ENCODE measurements around the gene SYNE1.
"Not testable (repeated sequence)": the region's sequence is repeated elsewhere in the genome, so short reads cannot be mapped to it uniquely, and the experiment has no call there.

The SYNE1 gene

DNA sequence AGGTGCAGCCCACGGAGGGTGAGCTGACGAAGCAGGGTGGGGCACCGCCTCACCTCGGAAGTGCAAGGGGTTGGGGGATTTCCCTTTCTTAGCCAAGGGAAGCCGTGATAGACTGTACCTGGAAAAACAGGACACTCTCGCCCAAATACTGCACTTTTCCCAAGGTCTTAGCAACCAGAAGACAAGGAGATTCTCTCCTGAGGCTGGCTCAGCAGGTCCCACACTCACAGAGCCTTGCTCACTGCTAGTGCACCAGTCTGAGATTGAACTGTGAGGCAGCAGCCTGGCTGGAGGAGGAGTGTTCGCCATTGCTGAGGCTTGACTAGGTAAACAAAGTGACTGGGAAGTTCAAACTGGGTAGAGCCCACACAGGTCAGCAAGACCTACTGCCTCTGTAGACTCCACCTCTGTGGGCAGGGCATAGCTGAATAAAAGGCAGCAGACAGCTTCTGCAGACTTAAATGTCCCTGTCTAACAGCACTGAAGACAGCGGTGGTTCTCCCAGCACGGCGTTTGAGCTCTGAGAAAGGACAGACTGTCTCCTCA lies 28.0 kb downstream of the SYNE1 start:
- no peak for DNase-seq

DNA sequence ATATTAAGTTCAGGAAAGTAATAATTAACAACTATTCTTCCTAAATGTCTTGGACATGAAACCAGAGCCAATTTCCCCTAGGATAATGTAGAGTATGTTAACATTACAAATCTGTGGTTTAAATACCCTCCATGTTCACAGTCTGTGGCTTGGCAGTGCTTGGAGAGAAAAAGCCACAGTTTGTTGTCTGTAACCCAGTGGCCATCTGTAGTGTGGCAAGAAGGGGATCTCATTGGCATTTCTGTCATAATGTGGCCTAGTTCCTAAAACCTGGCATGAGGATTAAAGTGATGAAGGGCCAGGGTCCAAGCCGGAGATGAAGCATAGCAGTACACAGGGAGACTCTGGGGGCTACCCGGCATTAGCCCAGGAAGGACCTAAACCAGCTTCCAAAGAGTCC lies 31.2 kb downstream of the SYNE1 start:
- no peak for DNase-seq

DNA sequence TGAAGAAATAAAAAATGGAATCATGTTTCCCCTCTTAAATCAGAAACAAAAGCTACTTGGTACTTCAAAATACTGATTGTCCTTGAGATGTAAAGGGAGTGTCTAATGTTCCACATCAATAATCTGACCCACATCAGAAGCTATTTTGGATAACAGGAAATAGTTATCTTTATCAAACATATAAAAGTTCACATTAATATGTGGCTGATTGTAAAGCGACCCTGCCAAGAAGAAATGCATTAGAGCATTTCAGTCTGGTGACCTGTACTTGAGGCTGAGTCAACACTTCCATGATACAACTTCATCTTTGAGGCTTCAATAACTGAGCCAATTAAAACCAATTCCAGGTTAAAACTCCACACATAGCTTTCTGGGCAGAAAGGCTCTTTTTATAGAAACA lies 31.8 kb downstream of the SYNE1 start:
- DNase-seq = no peak

DNA sequence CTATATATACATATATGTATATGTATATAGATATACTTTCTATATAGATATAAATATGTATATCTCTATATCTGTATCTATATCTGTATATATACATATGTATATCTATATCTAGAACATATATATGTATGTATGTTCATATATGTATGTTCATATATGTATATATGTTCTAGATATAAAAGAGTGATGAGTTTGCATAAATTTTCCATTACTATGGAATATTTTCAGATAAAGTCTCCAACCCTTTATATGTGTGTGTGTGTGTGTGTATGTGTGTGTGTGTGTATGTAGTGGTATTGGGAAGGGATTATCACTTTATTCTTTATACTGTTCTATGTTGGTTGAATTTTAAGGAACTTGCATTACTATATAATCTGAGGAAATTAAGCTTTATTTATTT lies 33.3 kb downstream of the SYNE1 start:
- no peak for DNase-seq

DNA sequence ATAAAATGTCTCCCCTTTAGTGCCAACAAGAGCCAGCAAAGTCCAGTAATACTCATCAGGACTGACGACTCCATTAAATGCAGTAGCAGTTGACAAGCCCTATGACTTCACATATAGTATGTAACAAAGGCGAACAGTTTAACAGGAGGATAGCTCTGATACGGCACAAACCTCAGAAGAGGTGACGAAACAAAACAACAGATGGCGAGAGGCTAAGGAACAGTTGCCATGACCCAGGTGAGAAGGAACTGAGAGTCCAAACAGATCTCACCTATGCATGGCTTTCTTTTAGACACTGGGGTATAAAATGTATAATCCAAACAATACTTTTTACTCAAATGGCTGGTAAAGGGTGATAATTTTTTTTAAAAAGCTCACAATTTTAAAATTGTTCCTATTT lies 37.1 kb downstream of the SYNE1 start:
- DNase-seq = no peak

DNA sequence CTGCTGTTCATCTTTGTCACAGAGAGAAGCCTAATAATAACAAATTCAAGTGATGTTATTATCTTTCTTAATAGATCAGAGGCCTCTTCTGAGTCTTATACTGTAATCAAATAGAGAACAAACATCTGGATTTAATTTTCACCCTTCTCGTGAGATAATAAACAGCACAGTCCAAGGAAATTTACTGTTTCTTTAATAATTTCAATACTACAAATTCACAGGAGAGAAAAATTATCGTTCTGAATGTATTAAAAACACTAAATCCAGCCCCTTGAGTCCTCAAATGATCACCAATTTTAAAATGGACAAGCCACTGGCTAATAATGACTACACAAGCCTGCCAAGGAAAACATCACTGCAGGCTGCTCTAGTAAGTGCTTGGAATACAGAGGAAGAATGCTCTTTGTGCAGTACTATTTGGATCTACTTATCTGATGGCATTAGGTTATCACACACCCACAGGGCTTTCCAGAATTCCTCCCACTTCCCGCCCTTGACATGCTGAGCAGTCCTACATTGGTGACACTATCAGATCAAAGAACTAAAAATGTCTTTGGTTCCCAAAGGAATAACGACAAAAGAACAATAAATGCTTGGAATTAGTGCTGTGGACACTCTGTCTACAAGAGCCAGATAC lies 38.1 kb downstream of the SYNE1 start:
- no peak for DNase-seq

DNA sequence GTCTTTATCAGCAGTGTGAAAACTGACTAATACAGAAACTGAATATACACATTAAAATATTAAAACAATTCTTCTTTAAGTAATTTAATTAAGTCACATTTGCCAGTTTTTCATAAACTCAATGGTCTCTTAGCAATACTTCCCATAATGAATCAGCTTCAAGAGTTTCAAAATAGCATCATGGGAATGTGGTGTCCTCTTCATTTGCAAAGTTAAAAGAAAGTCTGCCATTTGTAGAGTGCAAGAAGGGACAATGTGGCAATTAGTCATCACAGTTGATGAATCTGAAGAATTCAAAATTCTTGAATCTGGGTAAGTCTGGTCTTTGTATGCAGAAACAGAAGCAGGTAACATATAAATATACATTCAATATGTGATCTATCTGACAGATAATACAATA lies 38.7 kb downstream of the SYNE1 start:
- no peak for DNase-seq

DNA sequence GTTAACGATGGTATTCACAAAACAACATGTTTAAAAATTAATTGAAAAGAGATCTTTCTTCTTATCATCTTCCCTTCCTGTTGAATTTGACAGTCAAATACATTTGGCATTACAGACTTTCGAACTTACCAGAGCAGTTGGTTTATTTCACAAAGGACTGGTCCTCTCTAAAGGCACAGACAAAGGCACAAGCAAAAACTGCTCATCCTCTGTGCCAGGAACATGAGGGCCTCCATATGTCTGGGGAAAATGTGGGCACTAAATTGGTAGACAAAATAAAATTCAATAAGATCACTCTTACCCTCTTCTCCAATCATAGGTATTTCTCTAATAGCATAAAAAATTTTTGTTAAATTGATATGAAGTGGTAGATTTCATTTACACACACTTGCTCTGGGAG lies 40.4 kb downstream of the SYNE1 start:
- no peak for DNase-seq

DNA sequence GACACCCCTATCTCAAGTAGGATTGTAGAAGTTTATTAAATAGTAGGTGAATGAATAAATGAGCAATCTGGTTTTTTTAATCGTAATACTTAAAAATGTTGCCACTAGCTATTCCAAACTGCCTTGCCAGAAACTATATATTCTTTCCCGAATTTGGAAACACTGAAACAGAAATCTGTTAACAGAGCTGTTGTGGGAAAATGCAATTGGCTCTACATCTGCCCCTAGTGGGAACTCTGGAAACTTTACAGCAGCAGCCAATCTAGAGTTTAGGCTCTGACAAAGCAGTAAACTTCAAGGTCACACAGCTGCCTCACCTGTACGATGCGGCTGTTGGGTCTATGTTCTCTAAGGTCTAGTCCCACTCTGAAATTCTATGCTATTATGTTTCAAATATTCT lies 41.7 kb downstream of the SYNE1 start:
- no peak for DNase-seq

DNA sequence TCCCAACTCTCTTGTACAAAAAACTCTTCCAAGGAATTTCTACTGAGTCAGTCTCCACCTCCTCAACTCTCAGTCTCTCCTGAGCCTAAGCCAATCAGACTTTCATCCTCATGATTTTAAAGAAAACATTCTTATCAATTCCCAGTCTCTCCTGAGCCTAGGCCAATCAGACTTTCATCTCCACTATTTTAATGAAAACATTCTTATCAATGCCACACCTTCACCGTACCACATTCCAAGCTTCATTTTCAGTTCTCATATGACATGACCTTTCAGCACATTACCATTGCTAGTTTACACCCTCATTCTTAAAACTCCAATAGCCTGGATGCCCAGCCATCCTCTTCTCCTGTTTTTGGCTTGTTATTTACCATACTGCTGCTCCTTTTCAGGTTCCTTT lies 42.5 kb downstream of the SYNE1 start:
- no peak for DNase-seq

DNA sequence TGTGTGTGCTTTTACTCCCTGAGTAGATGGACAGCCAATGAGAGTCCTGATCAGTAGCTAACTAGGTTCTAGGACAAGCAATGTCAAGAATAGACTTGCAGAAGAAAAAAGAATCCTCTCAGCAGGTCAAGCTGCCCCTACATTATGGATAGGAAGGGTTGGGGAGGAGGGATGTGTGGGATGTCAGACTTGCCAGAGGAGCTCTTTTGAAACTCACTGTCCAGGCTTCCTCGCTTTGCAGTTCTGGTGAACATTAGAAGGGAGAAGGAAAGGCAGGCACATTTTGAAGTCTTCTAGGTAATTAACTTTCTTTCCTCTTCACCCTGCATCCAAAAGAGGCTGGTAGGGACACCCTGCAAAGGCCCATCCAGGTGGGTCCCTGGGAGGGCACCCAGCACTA lies 48.7 kb downstream of the SYNE1 start:
- no peak for DNase-seq

DNA sequence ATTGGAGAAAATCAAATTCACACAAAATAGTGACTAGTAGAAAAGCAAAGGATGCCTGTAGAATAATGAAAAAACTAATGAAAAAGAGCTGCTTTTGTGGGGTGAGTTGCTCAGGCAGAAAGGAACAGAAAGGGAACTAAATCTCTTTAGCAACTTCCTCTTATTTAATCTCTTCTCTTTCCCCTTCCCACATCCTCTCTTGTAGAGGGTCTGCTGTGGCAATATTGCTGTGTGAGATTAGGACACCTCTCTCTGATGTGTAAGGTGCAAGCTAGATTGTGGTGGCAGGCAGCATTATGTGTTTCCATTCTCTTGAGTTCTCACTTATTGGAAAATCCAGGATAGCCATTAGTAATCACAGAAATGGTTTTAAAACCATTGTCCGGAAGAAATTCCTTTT lies 49.7 kb downstream of the SYNE1 start:
- DNase-seq = no peak

DNA sequence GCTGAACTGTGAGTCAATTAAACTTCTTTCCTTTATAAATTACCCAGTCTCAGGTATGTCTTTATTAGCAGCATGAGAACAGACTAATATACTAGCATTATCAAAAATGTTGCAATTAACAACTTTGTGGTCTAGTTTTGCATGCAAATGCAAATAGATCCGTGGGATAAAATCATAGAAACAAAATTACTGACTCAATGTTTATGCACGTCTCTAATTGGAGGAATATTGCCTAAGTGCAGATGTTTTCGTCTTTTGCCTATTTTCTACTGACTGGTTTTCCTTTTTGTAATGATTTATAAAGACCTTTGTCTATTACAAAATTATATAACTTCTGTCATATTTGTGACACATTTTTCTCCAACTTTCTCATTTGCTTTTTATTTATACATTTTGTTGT lies 51.9 kb downstream of the SYNE1 start:
- DNase-seq = no peak

DNA sequence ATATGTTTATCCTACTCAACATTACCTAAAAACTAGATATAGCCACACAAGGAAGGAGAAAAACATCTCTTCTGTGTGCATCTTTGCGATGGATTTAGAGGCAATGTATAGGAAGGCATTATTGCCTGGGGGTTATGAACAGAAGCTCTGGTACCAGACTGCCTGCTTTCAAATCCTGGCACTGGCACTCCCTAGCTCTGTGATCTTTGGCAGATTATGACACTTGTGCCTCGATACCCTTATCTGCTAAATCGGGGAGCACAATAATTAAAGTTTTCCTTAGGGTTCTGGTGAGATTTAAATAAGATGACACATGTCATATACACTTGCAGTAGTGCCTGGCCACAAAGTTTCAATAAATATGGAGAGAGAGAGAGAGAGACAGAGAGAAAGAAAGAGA lies 53.3 kb downstream of the SYNE1 start:
- no peak for DNase-seq

DNA sequence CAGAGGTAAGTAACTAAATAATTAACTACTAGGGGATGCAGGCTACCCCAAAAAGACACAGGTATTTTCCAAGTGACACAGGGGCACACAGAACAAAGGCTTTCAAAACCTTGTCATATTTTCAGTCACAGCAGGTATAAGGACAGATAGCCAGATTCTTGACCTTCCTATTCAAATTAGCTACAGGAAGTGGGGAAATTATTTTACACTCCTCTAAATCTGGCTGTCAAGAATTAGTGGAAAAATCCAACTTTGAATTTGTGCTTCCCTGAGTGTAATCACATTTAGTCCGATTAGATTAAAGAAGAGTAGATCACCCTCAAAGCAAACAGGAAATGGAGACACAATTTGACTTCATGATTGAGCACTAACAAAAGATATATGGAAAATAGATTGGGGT lies 60.6 kb downstream of the SYNE1 start:
- no peak for DNase-seq

DNA sequence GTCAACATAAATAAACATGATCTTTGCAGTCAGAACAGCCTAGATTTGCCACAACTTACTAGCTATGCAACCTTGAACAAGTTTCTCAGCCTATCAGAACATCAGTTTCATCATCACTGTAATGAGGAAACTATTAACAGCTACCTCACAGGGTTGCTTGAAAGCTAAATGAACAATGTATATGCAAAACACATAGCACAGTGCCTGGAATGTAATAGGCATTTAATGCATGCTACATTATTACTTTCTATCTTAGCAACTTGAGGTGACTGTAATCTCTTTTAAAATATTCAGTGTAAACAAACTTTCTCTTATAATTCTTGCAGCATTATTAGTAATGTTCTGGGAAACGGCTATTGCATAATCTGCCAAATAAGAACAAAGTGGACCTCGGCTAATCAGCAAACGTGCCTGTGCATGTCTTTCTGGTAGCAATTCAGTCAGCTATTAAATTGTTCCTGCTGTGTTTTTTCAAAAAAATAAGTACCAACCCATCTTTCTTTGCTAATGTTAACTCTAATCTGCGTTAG lies 61.5 kb downstream of the SYNE1 start:
- no peak for DNase-seq

DNA sequence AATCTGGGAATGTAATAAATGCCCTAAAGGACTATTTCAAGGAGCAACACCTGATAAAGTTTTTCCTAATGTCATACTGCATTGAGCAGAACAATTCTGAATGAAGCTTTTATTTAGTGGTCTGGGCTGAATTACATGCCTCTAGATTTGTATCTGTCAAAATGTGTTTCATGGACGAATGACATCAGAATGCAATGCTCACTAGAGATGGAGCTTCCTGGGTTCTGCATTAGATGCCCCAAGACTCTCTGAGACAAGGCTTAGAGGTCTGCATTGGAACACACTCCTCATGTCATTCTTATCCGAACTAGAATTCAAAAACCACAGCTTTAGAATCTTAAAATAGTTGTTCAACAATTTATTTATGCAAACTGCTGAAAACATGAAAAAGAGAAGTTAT lies 62.0 kb downstream of the SYNE1 start:
- no peak for DNase-seq

DNA sequence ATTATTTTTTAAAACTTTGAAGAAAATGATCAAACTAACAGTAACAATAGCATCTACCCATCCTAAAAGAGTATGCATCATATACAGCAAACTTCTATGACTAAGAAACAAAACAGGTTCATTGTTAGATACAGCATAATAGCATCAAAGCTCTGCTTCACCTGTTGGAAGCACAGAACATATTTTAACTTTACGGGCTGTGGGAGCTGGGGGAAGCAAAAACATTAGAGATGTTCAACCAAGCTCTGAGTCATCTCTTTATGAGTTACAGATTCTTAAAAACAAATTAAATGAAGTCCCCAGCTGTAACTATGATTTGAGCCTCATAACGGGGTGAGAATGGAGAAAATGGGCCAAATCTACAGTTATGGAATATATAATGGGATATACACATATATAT lies 63.4 kb downstream of the SYNE1 start:
- DNase-seq = no peak

DNA sequence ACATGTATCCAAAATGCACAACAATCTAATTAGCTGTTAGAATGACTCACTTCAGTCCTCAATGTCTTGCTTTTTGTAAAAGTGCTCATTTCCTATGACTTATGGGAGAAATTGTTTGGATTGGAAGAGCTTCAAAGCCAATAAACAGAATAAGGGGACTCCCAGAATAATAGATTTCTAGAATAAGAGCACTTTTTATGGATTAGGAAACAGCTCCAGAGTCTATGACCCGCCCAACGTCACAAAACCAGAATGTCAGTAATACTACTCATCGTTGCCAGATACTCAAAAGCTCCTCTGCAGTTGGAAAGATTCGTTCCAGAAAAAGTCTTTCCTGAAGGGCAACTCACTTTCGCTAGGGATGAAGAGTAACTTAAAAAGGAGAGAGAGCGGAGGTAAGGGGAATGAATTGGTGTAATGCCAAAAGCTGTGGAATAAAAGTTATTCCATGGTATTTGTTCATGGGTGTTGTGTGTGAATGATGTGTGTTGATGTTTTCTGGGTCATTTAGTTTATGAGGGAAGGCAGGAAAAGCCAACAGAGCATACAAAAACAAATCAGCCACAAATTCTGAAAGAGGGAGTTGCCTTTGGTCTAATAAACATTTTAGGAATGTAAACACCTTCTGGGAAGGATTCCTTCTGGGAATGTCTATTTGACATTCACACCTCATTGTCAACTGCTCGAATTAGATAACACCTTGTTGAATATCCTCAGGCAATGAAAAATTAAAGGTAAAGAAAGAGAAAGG lies 64.6 kb downstream of the SYNE1 start:
- no peak for DNase-seq

DNA sequence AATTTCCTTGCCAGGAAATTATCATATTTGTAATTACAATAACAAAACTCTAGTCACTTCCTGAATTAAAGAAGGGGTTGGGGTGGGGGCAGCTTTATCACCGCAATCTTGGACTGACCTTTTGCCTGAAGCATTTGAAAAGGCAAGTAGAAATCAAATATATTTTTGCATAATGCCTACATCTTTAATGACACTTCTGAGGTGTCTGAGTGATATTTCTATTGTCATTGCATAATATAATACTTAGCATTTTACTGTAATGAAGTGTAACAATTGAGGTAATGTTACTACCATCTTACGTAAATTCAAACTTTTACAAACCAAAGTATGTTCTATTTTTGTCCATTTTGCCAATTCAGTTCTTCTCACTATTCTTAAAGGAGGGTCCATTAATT lies 65.2 kb downstream of the SYNE1 start:
- DNase-seq = no peak

DNA sequence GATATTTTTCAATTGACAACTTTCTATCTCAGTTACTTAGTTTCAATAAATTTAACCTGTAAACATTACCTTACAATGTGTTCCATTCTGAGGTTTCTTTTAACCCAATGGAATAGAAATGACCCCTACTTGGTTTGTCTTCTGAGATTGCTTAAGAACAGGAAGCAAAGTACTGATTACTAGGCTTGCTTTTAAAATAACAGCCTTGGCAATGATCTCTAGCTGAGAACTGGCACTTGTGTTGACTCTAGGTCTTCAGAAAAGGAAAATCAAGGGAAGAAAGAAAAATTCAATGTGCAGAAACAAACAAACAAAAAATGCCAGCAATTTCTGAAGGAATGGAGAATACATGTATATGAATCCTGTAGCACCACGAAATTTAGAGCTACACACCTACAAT lies 66.1 kb downstream of the SYNE1 start:
- DNase-seq = no peak

DNA sequence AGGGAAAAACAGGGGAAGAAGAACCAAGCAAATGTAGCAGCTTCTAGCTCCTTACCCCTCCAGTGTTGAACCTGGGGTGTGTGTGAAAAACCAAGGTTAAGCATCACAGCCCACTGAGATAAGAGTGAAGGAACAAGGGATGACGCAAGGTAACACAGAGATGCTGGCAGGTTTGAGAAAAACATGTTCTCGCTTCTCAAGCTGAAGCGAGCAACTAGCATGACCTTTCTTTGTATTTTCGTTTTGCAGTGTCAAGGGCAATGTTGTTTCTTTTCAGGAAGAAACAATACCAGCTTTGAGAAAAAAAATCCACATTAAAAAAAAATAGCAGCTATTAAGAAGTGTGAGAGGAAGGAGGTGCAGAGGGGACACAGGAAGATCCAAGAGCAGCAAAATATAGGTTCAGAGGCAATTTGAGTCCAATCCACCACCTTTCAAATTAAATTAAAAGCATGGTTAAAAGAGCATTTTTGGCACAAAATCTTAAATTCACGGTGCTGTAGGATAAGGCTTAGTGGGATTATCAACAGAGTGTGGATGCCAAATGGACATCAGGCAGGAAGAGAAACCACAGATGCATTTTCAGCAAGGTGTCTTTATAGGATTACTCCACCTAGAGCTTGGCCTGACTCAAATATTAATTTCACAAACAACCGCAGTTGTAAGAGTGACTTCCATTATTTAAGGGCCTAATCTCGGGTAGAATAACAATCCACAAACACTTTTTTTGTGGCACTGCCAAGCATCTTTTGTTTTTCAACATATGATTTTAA lies 70.9 kb downstream of the SYNE1 start:
- DNase-seq = no peak

DNA sequence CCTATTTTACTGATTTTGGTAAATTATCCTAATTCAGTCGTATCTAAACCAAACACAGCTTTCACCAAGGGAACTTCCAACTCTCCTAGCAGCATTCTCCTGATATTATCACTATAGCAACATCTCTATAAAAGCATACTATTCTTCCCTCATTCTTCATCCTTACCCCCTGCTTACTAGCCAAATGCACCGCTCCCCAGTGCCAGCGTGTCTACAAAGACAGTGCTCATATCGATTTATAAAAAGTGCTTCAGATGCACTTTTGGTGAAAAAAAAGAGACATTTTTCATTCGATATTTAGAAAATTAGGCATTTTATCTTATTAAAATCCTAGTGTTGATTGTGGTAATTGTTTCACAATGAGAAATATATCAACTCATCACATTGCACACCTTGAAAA lies 74.0 kb downstream of the SYNE1 start:
- no peak for DNase-seq

DNA sequence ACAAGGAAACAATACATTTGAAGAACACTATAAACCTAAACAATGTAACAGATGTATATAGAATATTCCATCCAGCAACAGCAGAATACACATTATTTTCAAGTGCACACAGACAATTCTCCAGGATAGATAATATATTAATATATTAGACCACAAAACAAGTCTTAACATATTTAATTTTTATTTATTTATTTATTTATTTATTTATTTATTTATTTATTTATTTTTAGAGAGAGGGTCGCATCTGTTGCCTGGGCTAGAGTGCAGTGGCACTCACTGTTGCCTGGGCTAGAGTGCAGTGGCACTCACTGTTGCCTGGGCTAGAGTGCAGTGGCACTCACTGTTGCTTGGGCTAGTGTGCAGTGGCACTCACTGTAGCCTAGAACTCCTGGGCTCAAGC lies 78.4 kb downstream of the SYNE1 start:
- DNase-seq = not testable (repeated sequence)
